IMR-90 (cell line): ENCODE data around the gene KCNMB2. TPM values are rescaled to one million over a fixed set of nuclear protein-coding genes. Genes with fewer than 3 reads are reported as not detected.

ENCODE experiments used
- ATAC-seq: fragments of 200-7000 bp; cut with Tn5 transposase; 2 replicates; pipeline ENCODE4 v1.9.1; 2020; ENCODE audit warnings: low read depth, mild to moderate bottlenecking, moderate library complexity
- BruUV-seq: library from RNA; stranded (reverse); fragments of 400-500 nt; replicated peaks from 2 replicates; lab custom pipeline; 2021; lab: Mats Ljungman, UMichigan
- CTCF ChIA-PET: fragments of 300-600 bp; formaldehyde crosslinking; extraction: SDS; loops from one replicate; lab custom pipeline; 2021; ENCODE audit warnings: antibody characterized with exemption; lab: Yijun Ruan, JAX
- POLR2A ChIA-PET: fragments of 300-600 bp; sonication (Branson Sonifier 250); formaldehyde crosslinking; loops from one replicate; lab custom pipeline; 2022; ENCODE audit warnings: antibody characterized with exemption; ENCODE audit not compliant: unreplicated experiment; lab: Charles Lee
- DNase-seq: peaks from one replicate; pipeline ENCODE4 v3.0.0; 2013
- H2AFZ ChIP-seq: replicated peaks from 2 replicates; pipeline ENCODE3; 2013; ENCODE audit warnings: low read length, mild to moderate bottlenecking; ENCODE audit not compliant: poor library complexity
- H2AK5ac ChIP-seq: 2 replicates; pipeline ENCODE4 v1.6.1; 2013; ENCODE audit warnings: low read depth, low read length, inconsistent platforms
- H2AK9ac ChIP-seq: replicated peaks from 2 replicates; pipeline ENCODE3; 2013; ENCODE audit warnings: mild to moderate bottlenecking, low read depth, low read length, moderate library complexity; ENCODE audit not compliant: poor library complexity
- H2BK120ac ChIP-seq: 2 replicates; pipeline ENCODE4 v1.6.1; 2013; ENCODE audit warnings: low read depth, low read length, inconsistent platforms
- H2BK15ac ChIP-seq: 3 replicates; pipeline ENCODE4 v1.6.1; 2013; ENCODE audit warnings: low read depth, low read length, inconsistent platforms
- H2BK20ac ChIP-seq: 2 replicates; pipeline ENCODE4 v1.6.1; 2013; ENCODE audit warnings: low read depth, mild to moderate bottlenecking, inconsistent platforms, low read length, moderate library complexity
- H2BK5ac ChIP-seq: 2 replicates; pipeline ENCODE4 v1.6.1; 2013; ENCODE audit warnings: mild to moderate bottlenecking, low read depth, low read length, inconsistent platforms; ENCODE audit not compliant: poor library complexity, severe bottlenecking
- H3K14ac ChIP-seq: replicated peaks from 2 replicates; pipeline ENCODE4 v1.6.1; 2013; ENCODE audit warnings: low read depth, low read length, inconsistent platforms
- H3K18ac ChIP-seq: 2 replicates; pipeline ENCODE4 v1.6.1; 2013; ENCODE audit warnings: low read depth, low read length, control low read depth
- H3K23ac ChIP-seq: 2 replicates; pipeline ENCODE4 v1.6.1; 2013; ENCODE audit warnings: low read depth, low read length, inconsistent platforms
- H3K27ac ChIP-seq: 2 replicates; pipeline ENCODE4 v1.5.1; 2013; ENCODE audit warnings: mild to moderate bottlenecking, control low read depth, low read length; ENCODE audit not compliant: insufficient read depth
- H3K27me3 ChIP-seq: 2 replicates; pipeline ENCODE4 v1.6.1; 2013; ENCODE audit warnings: low read length; ENCODE audit not compliant: control insufficient read depth, insufficient read depth
- H3K36me3 ChIP-seq: 2 replicates; pipeline ENCODE4 v1.6.1; 2013; ENCODE audit warnings: low read length, mixed read lengths; ENCODE audit not compliant: control insufficient read depth, insufficient read depth
- H3K4ac ChIP-seq: 2 replicates; pipeline ENCODE4 v1.6.1; 2013; ENCODE audit warnings: low read depth, low read length, inconsistent platforms
- H3K4me1 ChIP-seq: 2 replicates; pipeline ENCODE4 v1.6.1; 2013; ENCODE audit warnings: low read length, mixed read lengths; ENCODE audit not compliant: control insufficient read depth, insufficient read depth
- H3K4me2 ChIP-seq: 2 replicates; pipeline ENCODE4 v1.6.1; 2013; ENCODE audit warnings: low read depth, mild to moderate bottlenecking, control low read depth, low read length, moderate library complexity
- H3K4me3 ChIP-seq: 2 replicates; pipeline ENCODE4 v1.5.1; 2013; ENCODE audit warnings: low read depth, mild to moderate bottlenecking, control low read depth, low read length, moderate library complexity; ENCODE audit not compliant: insufficient read depth
- H3K56ac ChIP-seq: 2 replicates; pipeline ENCODE4 v1.6.1; 2013; ENCODE audit warnings: low read length, inconsistent platforms; ENCODE audit not compliant: insufficient read depth; ENCODE audit errors: extremely low read depth
- H3K79me1 ChIP-seq, 2 experiments: 2 replicates each; pipeline ENCODE4 v1.6.1; 2013; ENCODE audit warnings: low read length in 2 of 2, inconsistent platforms in 1 of 2, low read depth in 1 of 2
- H3K9ac ChIP-seq: 2 replicates; pipeline ENCODE4 v1.6.1; 2013; ENCODE audit warnings: low read depth, low read length, control low read depth
- H3K9me1 ChIP-seq: 2 replicates; pipeline ENCODE4 v1.6.1; 2013; ENCODE audit warnings: low read length, inconsistent platforms; ENCODE audit not compliant: insufficient read depth
- H3K9me3 ChIP-seq: 2 replicates; pipeline ENCODE4 v1.6.1; 2013; ENCODE audit warnings: low read length; ENCODE audit not compliant: control insufficient read depth, insufficient read depth
- H4K20me1 ChIP-seq: 2 replicates; pipeline ENCODE4 v1.6.1; 2013; ENCODE audit warnings: low read length, inconsistent platforms; ENCODE audit not compliant: insufficient read depth
- H4K5ac ChIP-seq: 2 replicates; pipeline ENCODE4 v1.6.1; 2013; ENCODE audit warnings: mild to moderate bottlenecking, low read depth, low read length, control low read depth
- H4K8ac ChIP-seq, 2 experiments: 2 replicates each; pipeline ENCODE4 v1.6.1; 2013; ENCODE audit warnings: low read depth in 2 of 2, low read length in 2 of 2, control low read depth in 1 of 2, inconsistent platforms in 1 of 2
- H4K91ac ChIP-seq: 2 replicates; pipeline ENCODE4 v1.6.1; 2013; ENCODE audit warnings: low read depth, low read length, inconsistent platforms; ENCODE audit not compliant: insufficient read depth
- CEBPB ChIP-seq: IDR thresholded peaks from 2 replicates; pipeline ENCODE4 v1.6.1; 2012; ENCODE audit warnings: low read depth, low read length, improper control_type of control experiment
- CHD1 ChIP-seq: IDR thresholded peaks from 2 replicates; pipeline ENCODE4 v1.6.1; 2012; ENCODE audit warnings: low read depth, low read length, improper control_type of control experiment
- CTCF ChIP-seq: conservative IDR thresholded peaks from 2 replicates; pipeline ENCODE4 v1.5.1; 2012; ENCODE audit warnings: mild to moderate bottlenecking, low read depth, low read length, improper control_type of control experiment
- FOS ChIP-seq: fragments of 150-350 bp; IDR thresholded peaks from 2 replicates; pipeline ENCODE4 v1.6.1; 2016; ENCODE audit warnings: low read depth, low read length
- MAFK ChIP-seq: IDR thresholded peaks from 2 replicates; pipeline ENCODE4 v1.6.1; 2012; ENCODE audit warnings: low read depth, low read length, improper control_type of control experiment
- MAZ ChIP-seq: IDR thresholded peaks from 2 replicates; pipeline ENCODE4 v1.6.1; 2012; ENCODE audit warnings: low read depth, mild to moderate bottlenecking, low read length, improper control_type of control experiment, moderate library complexity, borderline replicate concordance
- MXI1 ChIP-seq: IDR thresholded peaks from 2 replicates; pipeline ENCODE4 v1.6.1; 2012; ENCODE audit warnings: low read depth, mild to moderate bottlenecking, low read length, moderate library complexity, borderline replicate concordance
- NFE2L2 ChIP-seq: fragments of 150-350 bp; IDR thresholded peaks from 2 replicates; pipeline ENCODE4 v1.6.1; 2016; ENCODE audit warnings: low read depth, mild to moderate bottlenecking, low read length
- POLR2A ChIP-seq: IDR thresholded peaks from 2 replicates; pipeline ENCODE4 v1.6.1; 2012; ENCODE audit warnings: mild to moderate bottlenecking, low read depth, low read length
- RAD21 ChIP-seq: IDR thresholded peaks from 2 replicates; pipeline ENCODE4 v1.6.1; 2012; ENCODE audit warnings: low read length, improper control_type of control experiment
- RCOR1 ChIP-seq: IDR thresholded peaks from 2 replicates; pipeline ENCODE4 v1.6.1; 2012; ENCODE audit warnings: mild to moderate bottlenecking, low read length, improper control_type of control experiment; ENCODE audit not compliant: insufficient replicate concordance
- RFX5 ChIP-seq: IDR thresholded peaks from 2 replicates; pipeline ENCODE4 v1.8.0; 2012; ENCODE audit warnings: low read depth, mild to moderate bottlenecking, low read length, moderate library complexity
- SMC3 ChIP-seq: fragments of 150-350 bp; IDR thresholded peaks from 2 replicates; pipeline ENCODE4 v1.6.1; 2016; ENCODE audit warnings: low read depth, mild to moderate bottlenecking, antibody characterized with exemption, low read length, moderate library complexity
- USF2 ChIP-seq: fragments of 150-350 bp; IDR thresholded peaks from 2 replicates; pipeline ENCODE4 v1.6.1; 2017; ENCODE audit warnings: mild to moderate bottlenecking, antibody characterized with exemption, low read length, low read depth
- WGBS, 2 experiments: methylation state at CpG; one replicate each; pipeline versions ENCODE4 v1.1.5 to v1.1.7; 2013; ENCODE audit warnings: missing lambda C conversion rate in 2 of 2; ENCODE audit not compliant: insufficient read length in 1 of 2; ENCODE audit errors: extremely low coverage in 2 of 2; 5-methylcytosine and 5-hydroxymethylcytosine counted together
- dilution Hi-C: fragments of 300-500 bp; cut with HindIII; formaldehyde crosslinking; loops from one replicate; pipeline ENCODE4 v1.14.3; 2018; ENCODE audit warnings: low sequenced_read_pairs; ENCODE audit not compliant: unreplicated experiment
- in situ Hi-C: fragments of 300-500 bp; cut with MboI; formaldehyde crosslinking; loops from 3 replicates; pipeline ENCODE4 v1.14.3; 2019; ENCODE audit warnings: low sequenced_read_pairs, inconsistent platforms, mixed read lengths
- intact Hi-C: fragments of 100-400 bp; cut with micrococcal nuclease; formaldehyde crosslinking; loops from 2 replicates; pipeline ENCODE4 v1.10.0; 2022
- polyA plus RNA-seq, 3 experiments: library from polyadenylated mRNA; depleted of rRNA; stranded (reverse); fragments of >200 nt; gene quantifications; 2 replicates each; pipeline ENCODE4 v1.2.3, GENCODE V29; 2012; ENCODE audit warnings: low replicate concordance in 1 of 3
- total RNA-seq: library from RNA; depleted of rRNA; stranded (reverse); fragments of >200 nt; gene quantifications from 2 replicates; pipeline ENCODE4 v1.2.3, GENCODE V29; 2012

Gene KCNMB2
- total and polyA plus RNA-seq, 2 of the 4 experiments (the other 2 are of a cell fraction), result not detected

DNA sequence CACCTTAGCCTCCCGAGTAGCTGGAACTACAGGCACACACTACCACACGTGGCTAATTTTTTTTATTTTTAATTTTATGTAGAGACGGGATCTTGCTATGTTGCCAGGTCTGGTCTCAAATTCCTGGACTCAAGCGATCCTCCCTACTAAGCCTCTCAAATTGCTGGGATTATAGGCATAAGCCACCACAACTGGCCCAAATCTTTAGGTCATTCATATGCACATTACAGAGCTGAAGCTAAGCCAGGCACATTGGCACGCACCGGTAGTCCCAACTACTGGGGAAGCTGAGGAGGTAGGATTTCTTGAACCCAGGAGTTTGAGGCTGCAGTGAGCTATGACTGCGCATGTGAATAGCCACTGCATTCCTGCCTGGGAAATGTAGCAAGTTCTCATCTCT is 269.5 kb downstream of the KCNMB2 start:
- no peak overlapping the region for H3K23ac ChIP-seq
- H3K4ac ChIP-seq, result no peak overlapping the region
- H2AFZ ChIP-seq, result no peak overlapping the region
- H4K91ac ChIP-seq, result no peak overlapping the region
- ATAC-seq, result no peak
- H2AK5ac ChIP-seq, result no peak overlapping the region
- dilution Hi-C loops, result no loop called here
- TF ChIP-seq CHD1, result no peak
- no peak for TF ChIP-seq RAD21
- no peak for TF ChIP-seq CEBPB
- TF ChIP-seq FOS, result no peak
- no peak for TF ChIP-seq CTCF
- no peak for TF ChIP-seq NFE2L2
- no peak for TF ChIP-seq POLR2A
- no peak for TF ChIP-seq MAZ
- no peak for TF ChIP-seq USF2
- no peak for TF ChIP-seq SMC3
- TF ChIP-seq MAFK, result no peak
- no peak for TF ChIP-seq RCOR1
- no peak for TF ChIP-seq RFX5
- TF ChIP-seq MXI1, result no peak
- H3K4me3 ChIP-seq, result no peak overlapping the region
- ChIA-PET POLR2A (no interaction called here), CTCF (no interaction called here)
- in situ Hi-C loops, result no loop called here
- H3K4me1 ChIP-seq, result no peaks in the 10 kb centered on the region
- no peaks in the 10 kb centered on the region for H3K27me3 ChIP-seq
- no peak overlapping the region for H2AK9ac ChIP-seq
- no peak overlapping the region for H4K8ac ChIP-seq
- no peak overlapping the region for H3K18ac ChIP-seq
- WGBS, 2 experiments, result no CpG with 5 or more reads among the region's 7 CpGs
- H3K27ac ChIP-seq, result no peak overlapping the region
- no peak overlapping the region for H3K14ac ChIP-seq
- no peaks in the 10 kb centered on the region for H3K9me3 ChIP-seq
- intact Hi-C loops, result no loop called here
- H4K20me1 ChIP-seq, result no peaks in the 10 kb centered on the region
- BruUV-seq, result no TSS peak
- no peak overlapping the region for H3K9ac ChIP-seq
- no peak overlapping the region for H3K4me2 ChIP-seq
- no peak for DNase-seq
- no peak overlapping the region for H2BK120ac ChIP-seq
- no peak overlapping the region for H2BK20ac ChIP-seq
- H2BK5ac ChIP-seq, result no peak overlapping the region
- no peak overlapping the region for H4K5ac ChIP-seq
- no peaks in the 10 kb centered on the region for H3K79me1 ChIP-seq
- H3K56ac ChIP-seq, result no peak overlapping the region
- no peaks in the 10 kb centered on the region for H3K9me1 ChIP-seq
- no peaks in the 10 kb centered on the region for H3K36me3 ChIP-seq
- no peak overlapping the region for H2BK15ac ChIP-seq
